ENCODE measurements around the gene ASCL1.

Gene ASCL1

DNA sequence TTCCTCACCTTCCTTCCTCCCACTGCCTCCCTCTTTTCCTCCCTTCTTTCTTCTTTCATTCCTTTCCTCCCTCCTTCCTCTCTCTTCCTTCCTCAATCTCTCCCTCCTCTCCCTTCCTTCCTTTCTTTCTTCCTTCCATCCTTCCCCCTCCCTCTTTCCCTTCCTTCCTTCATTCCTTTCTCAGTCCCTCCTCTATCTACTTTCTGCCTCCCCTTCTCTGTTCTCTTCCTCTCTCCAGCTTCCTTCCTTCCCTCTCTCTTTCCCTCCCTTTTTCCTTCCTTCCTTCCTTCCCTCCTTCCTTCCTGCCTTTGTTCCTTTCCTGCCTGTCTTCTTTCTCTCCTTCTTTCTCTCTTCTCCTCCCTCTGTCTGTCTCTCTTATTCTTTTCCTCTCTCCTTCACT lies 16.1 kb downstream of the ASCL1 start:
- DNase-seq, result no peak

DNA sequence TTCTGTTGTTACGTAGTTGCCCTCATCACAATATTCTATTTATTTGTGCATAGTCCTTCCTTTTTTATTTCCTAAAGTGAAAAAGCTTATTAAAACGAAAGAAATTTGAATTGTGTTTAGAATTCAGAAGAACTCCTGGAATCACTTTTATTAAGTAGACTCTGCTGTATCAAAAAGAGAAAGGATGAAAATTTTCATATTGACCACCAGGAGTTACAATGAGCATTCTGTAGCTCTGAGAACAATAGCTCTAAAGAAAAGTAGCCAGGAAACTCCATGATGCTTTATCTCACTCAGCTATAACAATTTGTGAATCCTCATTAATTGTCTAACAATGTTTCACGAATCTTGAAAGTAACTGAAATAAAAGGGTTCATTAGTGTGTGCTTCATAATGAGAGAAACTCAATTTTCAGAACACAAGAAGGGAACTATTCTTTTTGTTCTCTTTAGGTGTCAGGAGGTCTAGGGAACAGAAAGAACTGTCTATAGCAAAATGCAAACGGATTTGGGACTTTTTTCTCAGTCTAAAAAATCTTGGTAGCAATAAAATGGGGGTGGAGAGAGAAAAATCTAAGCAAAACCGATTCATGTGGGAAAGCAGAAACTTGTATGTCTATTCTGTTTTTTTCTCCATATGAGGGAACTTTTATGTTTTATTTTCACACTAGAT lies 19.3 kb downstream of the ASCL1 start:
- DNase-seq, result no peak

GRCh38 chr12:102977945-102978706 lies 20.7 kb downstream of the ASCL1 start:
- DNase-seq, result no peak

DNA sequence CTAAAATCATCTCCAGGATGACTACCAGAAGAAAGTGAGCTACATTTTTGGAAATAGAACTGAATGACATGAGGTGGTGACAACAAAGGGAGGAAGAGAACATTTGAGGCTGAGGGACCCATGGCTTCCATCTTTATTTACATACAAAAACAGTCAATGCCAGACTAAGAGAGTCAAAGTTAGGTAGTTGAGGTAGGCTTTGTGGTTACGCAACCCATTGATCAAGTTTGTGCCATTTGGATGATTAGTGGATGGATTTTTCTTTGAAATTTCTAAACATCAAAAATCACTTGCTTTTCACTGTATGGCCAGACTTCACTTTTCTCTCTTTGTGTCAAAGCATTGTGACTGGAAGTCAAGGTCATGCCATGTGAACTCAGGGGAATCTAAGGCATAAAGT lies 22.9 kb downstream of the ASCL1 start:
- no peak for DNase-seq

DNA sequence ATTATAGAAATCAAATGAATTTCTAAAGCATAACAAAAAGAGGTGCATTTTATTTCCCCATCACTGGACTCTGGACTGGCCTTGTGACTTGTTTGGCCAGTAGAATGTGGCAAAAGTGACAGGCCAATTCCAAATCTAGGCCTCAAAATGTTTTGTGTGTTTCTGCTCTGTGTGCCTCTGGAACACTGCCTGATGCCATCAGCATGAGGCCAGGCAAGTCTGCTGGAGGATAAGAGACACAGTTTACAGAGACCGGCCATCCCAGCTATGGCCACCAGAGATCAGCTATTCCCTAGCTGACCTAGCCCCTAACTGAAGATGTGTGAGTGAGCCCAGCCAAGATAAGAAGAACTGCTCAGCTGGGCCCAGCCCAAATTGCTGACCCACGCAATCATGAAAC lies 32.9 kb downstream of the ASCL1 start:
- peak in 5 of 51 donors; percentile 1 to 7 (median 4) for DNase-seq

DNA sequence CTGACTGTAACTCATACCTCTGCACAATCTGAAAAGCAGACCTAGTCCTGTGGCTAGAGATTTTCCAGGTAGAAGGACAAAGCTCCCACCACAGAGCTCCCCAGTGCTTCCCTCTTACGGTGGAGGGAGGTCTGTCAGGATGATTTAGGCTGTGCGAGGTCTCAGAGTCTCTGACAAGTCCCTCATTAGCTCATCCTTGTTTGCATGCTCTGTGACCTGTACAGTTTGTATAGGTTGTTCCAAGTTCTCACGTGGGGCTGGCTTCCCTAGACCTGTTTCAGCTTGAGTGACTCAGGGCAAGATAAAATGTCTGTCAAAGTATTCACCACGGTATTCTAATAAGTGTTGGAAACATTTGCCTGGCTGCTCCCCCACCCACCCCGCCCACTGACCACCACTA lies 34.8 kb downstream of the ASCL1 start:
- DNase-seq, result no peak

DNA sequence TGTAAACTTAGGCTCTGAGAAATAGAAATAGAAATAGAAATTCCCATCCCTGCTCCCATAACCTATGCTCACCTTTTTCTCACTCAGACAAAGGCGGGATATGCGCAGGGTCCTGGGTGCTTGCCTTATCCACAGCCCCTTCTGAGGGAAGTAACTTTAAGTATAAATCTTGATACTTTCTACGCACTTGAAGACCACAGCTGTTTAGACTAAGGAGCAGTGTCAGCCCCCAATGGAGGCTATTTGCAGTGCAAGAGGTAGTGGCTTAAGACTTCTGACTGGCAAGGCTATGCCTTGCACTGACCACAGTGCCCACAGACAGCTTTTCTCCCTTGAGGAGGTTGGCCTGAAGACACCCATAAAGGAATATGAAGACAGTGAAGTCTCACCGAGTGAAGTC lies 35.2 kb downstream of the ASCL1 start:
- no peak for DNase-seq

DNA sequence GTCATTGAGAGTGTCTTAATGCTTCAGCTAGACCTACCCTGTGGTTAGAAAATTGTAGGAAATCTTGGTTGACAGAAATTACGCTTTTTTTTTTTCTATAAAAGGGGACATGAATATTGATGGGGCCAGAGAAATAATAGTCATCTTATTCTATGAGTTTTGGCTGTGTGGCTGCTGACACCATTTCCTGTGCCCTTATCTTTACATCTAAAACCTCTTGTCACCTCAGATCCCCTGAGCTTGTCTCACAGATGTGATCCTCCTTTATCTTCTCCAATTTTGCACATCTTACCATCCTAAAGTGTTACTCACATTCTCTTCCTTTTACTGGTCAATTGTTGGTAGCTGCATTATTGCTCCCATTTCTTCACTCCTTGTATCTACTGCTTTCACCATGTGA lies 36.1 kb downstream of the ASCL1 start:
- DNase-seq, result no peak

DNA sequence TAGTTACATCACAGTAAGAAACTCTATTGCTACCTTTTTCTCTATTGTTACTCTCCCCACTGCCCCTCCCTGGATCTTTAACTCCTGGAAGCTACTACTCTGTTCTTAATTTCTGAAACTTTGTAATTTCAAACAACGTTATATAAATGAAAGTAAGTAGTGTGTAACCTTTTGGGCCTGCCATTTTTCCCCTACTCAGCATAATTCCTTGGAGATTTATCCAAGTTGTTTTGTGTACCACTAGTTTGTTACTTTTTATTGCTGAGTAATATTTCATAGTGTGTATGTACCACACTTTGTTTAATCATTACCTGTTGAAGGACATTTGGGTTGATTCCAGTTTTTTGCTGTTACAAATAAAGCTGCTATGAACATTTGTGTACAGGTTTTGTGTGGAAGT lies 37.9 kb downstream of the ASCL1 start:
- DNase-seq, result no peak
